HG02840 (cell line): ENCODE measurements around the gene EZH2.
A peak's percentile ranks its signal among the peaks of the same experiment; 100 is the strongest.

Experiments used
- ATAC-seq: cut with Tn5 transposase; IDR thresholded peaks from one replicate; pipeline ENCODE4 v1.9.1; 2021; ENCODE audit warnings: mild to moderate bottlenecking, moderate library complexity, moderate number of reproducible peaks; ENCODE audit not compliant: unreplicated experiment, low FRiP score

Gene EZH2

DNA sequence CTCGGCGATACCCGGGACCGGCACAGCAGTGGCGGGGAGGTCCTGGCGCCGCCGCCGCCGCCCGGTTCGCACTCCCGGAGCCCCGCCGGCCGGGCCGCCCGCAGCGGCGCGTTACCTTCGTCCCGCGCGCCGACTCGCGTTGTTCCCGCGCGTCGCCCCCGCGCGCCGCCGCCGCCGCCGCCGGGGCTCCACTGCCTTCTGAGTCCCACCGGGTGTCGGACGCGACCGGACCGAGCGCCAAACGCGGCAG, at the start of gene EZH2:
EZH2 (minus strand) TSS at position 243 of the 250 bp plus-strand sequence. CDS start 36,993 bp downstream, outside the sequence.
- no peak for ATAC-seq

DNA sequence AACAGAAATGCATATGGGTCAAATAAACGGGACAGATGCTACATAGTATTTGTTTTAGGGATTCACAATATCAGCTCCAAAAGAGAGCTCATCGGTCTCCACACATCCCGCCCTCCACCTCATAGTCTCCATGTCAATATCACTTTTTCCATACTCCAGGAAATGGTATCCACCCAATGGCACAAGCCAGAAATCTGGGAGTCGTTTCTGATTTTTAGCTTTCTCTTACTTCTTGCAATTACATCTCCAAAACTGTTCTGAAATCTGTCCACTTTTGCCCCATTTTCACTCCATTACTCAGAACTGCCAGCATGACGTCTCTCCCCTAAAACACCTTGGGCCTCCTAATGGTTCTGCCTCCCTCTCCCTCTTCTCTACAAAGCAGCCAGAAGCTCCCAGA, 47.4 kb upstream of the EZH2 start:
- no peak for ATAC-seq

DNA sequence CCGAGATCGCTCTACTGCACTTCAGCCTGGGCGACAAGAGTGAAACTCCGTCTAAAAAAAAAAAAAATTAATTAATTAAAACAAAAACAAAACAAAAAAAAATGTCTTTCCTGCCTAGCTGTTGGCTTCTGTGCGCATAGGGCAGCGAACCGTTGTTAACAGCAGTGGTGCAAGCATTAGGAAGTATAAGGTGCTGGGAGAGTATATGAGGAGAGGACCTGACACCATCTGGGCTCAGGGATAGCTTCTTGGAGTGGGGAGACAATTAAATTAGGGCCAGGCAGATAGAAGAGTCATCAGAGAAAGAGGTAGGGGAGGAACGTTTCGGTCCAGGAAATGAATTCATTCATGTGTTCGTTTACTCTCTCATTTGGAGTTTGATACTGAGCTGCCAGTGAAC, 46.2 kb upstream of the EZH2 start:
- no peak for ATAC-seq

DNA sequence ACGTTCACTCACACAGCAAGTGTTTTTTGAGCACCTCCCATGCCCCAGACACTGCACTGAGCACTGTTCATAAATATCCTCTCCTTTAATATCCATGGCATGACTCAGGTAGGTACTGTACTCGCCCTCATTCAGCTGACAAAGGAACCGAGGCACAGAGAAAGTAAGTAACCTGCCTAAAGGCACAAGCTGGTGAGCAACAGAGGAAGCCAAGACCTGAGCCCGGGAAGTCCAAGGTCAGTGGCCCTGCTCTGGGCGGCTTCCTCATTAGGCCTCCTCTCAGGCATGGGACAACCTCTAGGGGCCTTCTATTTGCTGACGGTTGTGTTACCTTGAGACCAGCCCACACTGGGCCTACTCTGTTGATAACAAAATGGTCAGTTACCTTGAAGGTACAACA, 45.1 kb upstream of the EZH2 start:
- ATAC-seq = no peak

DNA sequence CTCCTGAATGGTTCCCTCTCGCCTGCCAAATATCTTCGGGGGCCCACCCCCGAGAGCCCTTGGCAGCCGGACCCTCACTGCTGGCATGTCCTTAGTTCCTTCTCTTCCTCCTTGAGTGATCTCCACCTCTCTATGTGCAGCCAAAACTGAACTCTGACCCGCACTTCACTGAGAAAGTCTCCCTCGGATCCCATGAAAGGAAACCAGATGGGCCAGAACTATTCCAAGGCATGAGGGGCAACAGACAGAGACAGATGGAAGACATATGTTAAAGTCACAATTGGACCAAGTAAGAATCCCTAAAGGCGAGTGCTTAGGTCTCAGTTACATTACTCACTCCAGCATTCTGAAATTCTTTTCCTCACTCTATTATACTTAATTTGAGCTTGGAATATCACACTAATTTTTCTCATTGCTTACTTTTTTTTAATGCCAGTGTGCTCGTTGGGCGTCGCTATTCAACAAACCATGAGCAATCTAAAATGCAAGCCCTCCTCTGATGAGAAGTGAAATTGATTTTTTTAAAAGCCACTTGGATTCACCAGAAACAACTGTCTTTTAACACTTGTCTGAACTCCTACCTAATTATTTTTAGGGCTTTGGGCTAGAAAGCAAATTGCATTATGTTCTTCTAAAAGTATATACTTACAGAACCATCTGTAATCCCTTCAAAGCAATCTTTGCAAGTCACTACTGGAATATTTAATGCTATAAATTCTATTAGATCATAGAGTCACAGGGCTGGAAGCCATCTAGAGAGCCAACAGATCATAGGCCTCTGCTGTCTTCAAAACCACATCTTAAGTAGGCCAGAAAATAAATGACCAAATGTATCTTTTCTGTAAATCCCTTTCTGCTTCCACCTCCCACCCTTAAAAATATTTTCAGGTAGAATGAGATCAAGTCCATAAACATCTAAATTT, 43.3 kb upstream of the EZH2 start:
- no peak for ATAC-seq

DNA sequence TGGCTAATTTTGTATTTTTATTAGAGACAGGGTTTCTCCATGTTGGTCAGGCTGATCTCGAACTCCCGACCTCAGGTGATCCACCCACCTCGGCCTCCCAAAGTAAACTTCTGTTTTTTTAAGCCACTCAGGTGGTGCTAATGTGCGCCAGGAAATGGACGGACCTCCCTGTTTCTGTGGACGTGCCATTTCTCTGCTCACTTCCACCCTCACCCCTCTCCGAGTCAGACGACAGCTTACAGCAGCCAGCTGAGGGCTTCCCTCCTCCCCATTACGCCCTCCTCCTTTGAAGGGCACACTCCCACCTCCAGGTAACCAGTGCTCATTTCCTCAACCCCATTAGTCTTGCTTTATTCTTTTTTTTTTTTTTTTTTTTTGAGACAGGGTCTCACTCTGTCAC, 41.7 kb upstream of the EZH2 start:
- no peak for ATAC-seq

DNA sequence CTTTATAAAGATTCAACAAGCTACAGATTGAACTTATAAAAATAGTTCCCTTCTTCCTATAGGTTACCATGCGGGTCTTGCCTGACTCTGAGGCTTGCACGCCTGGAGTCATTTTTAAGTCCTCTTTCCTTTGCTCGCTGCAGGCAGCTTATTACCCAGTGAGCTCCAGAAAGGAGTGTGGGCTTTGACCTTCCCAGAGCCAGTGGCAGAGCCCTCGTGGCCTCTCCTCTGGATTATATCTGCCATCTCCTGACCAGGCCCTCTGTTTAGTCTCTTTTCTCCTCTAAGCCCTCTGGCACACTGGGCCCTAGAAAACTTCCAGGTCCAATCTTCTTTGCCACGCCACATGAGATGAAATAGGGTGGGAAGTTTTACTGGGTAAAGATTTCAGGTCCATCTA, 39.9 kb upstream of the EZH2 start:
- ATAC-seq = no peak

DNA sequence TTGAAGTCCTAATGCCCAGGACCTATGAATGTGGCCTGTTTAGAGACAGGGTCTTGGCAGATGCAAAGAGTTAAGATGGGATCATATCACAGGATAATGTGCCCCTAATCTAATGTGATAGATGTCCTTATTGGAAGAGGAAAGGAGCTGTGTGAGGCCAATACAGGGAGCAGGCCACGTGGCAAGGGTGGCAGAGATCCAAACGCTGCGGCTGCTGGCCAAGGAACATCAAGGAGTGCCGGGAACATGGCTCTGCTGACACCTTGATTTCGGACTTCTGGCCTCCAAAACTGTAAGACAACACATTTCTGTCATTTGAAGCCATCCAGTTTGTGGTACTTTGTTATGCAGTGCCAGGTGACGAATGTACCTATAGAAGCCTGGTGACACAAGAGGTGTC, 37.7 kb upstream of the EZH2 start:
- no peak for ATAC-seq

DNA sequence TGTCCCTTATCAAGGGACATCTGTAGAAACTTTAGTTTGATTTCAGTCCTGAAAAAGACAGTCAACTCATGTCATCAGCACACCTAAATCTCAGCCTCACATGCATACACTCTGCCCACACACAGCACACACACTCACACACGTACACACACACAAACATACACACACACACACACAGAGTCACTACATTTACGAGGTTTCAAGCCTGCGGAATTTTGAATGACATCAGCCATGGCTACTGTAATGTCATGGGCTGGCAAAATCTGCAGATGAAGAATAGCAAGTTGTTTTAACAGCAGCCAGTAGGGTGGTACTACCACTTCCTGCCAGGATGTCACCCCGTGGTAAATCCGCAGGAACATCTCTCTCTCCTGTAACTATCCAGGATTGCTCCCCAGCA, 37.1 kb upstream of the EZH2 start:
- no peak for ATAC-seq

DNA sequence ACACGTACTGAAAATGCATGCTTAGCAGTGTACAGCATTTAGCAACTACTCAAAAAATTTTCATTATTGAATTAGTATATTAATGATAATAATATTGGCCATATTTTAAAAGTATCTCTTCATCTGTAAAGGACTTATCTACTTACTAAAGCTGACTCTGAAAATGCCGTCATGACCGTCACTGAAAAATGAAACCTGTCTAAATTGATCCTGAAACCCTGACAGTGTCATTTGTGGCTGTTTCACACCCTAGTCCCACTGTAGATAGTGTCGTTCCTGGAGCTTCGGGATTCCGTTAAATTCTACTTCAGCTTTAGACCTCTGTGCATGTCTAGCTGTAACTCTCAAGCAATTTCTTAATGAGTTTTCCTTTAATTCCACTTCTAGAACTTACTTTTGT, 35.8 kb upstream of the EZH2 start:
- ATAC-seq = no peak

DNA sequence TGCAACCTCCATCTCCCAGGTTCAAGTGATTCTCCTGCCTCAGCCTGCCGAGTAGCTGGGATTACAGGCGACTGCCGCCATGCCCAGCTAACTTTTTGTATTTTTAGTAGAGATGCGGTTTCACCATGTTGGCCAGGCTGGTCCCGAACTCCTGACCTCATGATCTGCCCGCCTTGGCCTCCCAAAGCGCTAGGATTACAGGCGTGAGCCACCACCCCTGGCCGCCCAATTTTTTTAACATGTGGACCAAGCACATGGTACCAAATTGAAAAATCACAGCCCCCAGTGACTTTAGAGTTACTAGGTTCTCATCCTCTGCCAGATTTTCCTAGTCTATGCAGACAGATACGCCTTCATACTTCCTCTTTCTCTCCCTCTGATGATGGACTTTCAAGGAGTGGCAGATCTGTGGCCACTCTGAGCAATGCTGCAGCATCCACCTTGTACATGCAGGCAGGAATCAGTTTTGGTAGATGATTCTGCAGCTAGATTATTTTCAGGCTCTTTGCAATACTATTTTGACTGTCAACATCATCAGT, 34.0 kb upstream of the EZH2 start:
- ATAC-seq = no peak

DNA sequence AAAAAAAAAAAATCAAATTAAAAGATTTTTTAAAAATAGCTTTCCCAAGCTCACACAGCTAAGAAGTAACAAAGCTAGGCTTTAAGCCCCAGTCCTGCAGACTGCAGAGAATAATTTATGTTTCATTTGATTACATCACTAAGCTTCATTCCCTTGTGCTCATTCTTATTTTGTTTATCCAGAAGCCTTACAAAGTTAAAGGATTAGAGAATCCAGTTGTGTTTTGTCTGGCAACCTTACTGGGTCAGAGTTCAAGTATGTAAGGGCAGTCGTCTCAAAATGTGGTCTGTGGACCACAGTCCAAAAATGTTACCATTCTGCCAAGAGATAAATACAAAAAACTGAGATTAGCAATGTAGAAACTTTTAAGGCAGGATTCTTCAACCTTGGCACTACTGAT, 32.1 kb upstream of the EZH2 start:
- ATAC-seq = no peak

DNA sequence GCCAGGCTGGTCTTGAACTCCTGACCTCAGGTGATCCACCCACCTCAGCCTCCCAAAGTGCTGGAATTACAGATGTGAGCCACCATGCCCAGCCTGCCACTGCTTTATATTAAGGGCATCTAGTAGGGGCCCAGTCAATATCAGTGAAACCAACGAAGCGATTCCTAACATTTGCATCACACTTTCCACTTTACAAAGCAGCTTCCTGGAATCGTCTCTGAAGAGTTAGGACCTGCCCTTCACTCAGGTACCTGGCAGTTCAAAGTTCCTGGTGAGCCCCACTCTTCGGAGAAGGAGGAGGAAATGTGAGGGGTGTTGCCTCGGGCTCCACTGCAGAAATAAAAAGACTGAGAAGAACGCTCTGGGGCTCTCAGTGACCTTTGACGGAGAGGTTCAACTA, 31.1 kb upstream of the EZH2 start:
- no peak for ATAC-seq

DNA sequence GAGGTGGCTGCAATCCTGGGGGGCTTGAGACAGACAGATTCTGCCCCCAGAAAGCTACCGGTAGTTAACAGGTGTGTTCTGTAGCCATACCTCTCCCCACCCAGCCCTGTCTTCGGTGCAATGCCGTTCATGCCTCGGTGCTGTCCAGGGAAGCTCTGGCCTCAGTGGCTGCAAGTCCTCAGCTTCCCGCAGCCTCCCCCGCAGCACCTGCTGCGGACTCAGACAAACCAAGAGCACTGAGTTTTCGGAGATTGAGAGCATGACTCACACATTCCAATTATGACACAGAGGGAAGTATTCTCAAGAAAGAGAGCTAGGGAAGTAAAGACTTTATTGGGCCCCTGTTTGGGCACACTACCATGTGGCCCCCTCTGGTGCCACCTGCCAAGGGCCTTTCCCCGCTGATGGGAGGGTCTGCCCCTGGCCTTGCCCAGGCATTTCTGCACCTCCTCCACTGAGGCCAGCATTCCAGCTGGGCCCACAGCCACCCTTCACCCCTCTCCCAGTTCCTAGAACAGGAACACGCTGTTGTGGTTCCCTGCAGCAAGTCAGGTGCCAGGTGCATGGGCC, 30.2 kb upstream of the EZH2 start:
- ATAC-seq = peak; percentile 63

DNA sequence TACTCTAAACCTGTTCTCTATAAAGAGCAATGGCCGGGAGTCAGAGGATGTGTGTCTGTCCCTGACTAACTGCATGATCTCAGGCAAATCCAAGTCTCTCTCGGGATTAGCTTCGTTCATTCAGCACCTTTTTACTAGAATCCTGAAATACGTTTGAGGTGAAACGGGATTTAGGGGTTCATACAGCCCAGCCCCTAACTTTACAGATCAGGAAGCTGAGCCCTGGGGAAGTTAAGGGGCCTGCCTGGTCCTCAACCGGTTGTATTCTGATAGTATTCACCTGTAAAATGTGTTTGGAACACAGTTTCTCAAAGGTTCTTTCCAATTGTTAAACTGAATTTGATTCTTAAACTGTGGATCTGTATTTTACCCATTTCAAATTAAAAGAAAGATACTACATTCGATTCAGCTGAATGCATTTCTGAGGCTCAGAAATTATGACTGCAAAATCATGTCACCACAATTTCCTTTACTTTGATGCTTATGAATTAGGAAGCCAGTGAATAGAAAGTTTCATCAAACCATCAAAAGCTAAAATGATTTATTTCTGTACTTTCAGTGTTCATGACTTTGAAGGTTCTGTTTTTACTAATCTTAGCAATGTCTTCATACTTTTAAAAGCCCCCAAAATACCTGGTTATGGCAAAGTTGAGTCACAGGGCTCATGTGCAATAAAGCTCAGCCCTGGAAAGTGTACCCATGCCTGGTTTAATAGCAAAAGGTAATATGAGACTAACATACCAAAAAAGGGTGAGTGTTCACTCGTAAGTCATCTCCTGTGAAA, 28.9 kb upstream of the EZH2 start:
- peak; percentile 52 for ATAC-seq

DNA sequence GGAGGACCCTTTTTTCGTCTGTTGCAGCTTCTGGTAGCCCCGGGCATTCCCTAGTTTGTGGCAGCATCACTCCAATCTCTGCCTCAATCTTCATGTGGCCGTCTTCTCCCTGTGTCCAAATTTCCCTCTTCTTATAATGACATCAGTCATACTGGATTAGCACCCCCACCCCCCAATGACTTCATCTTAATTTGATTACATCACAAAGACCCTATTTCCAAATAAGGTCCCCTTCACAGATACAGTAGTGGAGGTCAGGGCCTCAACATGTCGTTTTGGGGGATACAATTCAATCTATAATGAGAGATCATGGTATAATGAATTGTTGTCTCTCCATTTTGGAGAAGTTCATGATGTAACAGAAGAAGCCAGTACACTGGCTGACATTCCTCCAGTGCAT, 28.1 kb upstream of the EZH2 start:
- no peak for ATAC-seq

DNA sequence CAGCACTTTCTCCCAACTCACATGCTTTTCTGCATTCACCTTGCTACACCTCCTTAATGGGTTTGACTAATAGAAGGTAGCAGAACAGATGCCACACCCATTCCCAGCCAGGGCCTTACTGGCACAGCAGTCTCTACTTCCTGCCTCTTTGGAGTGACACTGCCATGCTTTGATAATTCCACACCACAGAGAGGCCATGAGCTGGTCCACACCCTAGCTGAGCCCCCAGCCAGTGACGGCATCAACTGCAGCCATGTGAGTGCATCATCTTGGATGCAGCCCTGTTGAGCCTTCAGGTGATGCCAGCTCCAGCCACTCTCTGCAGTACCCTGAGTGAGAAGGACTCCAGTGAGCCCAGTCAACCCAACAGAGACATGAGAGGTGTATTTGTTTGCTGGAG, 27.5 kb upstream of the EZH2 start:
- no peak for ATAC-seq

DNA sequence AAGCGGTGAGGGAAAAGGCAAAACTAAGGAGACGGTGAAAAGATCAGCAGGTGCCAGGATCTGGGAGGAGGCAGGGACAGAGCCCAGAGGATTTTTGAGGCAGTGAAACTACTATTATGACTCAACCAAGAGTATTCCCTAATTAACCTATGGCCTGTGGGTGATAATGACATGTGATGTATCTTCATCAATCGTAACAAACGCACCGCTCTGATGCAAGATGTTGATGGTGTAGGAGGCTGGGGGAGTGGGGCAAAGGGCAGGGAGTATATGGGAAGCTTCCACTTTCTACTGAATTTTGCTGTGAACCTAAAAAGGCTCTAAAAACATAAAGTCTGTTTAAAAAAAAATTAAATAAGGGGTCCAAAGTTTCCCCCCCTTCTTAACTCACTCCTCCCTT, 25.5 kb upstream of the EZH2 start:
- ATAC-seq = no peak

DNA sequence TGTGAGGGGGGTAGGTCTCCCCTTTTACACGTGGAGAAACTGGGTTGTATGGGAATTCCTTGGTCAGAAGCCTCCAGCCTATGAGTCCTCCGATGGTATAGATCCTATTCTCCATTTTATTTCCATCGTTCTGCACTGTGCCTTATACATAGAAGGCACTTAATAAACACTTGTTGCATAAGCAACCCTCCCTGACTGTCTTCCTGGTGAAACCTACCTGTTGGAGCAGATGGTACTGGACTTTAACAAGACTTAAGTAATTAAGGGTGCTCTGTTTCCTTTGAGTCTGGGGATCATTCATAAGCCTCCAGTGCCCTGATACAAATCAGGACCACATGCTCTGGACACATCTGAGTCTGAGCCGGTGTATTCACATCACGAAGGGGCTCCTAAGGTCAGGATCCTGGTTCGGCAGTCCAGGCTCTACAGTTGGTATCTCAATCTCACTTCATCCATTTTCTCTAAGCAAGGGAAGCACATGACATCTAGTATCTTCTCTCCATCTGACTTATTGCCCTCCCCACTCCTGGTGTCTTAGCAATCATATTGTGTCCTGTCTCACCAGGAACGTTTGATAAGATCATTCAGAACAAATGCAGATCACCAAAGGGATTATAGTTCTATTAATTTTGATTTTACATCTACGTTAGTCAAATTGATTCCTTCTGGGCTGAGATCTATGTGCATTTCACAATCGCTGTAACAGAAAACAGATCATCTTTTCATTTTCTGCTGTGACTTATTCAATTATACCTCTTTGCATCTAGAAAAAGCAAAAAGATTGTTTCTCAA, 22.8 kb upstream of the EZH2 start:
- ATAC-seq = no peak

DNA sequence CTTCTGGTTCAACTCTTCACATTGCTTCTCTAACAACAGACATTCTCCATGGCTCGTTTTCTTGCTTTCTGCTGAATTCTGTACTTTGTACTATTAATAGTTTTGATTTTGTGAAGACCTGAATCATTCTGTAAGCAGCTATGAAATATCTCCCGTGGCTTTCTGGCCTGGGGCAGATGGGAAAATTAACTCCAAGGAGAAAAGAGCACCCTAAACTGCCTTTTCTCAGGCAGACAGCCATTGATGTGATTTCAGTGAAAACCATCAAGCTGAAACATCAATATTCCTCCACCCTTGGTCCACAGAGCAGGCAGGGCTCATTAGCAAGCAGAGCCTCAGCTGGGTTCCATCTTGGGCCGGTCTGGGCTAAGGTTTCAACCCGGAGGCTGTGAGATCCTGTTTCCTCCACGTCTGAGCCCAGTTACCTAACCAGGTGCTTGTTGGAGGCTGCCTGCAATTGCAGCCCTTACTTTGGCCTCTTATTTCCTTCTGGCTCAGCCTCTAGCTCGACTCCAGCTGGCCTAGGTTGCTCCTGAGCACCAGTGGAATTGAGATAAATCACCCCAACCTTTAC, 21.1 kb upstream of the EZH2 start:
- ATAC-seq = no peak
